ENCODE data around the gene RYR1.
"Not testable (repeated sequence)": the region's sequence is repeated elsewhere in the genome, so short reads cannot be mapped to it uniquely, and the experiment has no call there.

The RYR1 gene

GRCh38 chr19:38544569-38545315, 111.3 kb downstream of the RYR1 start:
- DNase-seq, result no peak

- DNase-seq, result no peak
Observed at GRCh38 chr19:38545596-38545995, 112.1 kb downstream of the RYR1 start.

GRCh38 chr19:38547421-38547820, 113.9 kb downstream of the RYR1 start:
- DNase-seq, result no peak

GRCh38 chr19:38549061-38549460, 115.6 kb downstream of the RYR1 start:
- no peak for DNase-seq

DNA sequence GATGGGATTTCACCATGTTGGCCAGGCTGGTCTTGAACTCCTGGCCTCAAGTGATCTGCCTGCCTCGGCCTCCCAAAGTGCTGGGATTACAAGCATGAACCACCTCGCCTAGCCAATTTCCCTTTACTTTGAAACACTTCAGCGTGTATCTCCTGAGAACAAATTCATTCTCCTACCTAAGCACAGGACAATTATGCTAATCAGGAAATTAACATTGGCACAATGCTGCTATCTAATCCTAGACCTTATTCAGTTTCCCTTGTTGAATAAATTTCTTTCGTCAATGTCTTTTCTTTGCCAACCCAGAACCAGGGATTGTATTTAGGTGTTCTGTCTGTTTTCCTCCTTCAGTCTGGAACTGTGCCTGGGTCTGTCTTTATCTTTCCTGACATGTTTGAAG, 116.5 kb downstream of the RYR1 start:
- no peak for DNase-seq

DNA sequence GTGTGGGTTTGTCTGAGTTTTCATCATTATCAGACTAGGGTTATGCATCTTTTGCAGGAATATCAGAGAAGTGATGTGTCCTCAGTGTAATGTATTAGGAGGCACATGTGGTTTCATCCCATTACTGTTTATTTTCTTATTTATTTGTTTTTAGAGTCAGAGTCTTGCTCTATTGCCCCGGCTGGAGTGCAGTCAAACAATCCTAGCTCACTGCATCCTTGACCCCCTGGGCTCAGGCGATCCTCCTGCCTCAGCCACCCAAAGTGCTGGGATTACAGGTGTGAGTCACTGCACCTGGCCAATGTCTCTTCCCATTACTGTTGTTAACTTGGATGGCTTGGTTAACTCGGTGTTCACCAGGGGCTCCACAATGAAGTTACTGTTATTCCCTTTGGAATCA, 116.9 kb downstream of the RYR1 start:
- no peak for DNase-seq

GRCh38 chr19:38551450-38551813, 117.9 kb downstream of the RYR1 start:
- DNase-seq, result peak; percentile 73

GRCh38 chr19:38553239-38553638, 119.7 kb downstream of the RYR1 start:
- not testable (repeated sequence) for DNase-seq

GRCh38 chr19:38554676-38555141, 121.2 kb downstream of the RYR1 start:
- DNase-seq, result peak; percentile 20

DNA sequence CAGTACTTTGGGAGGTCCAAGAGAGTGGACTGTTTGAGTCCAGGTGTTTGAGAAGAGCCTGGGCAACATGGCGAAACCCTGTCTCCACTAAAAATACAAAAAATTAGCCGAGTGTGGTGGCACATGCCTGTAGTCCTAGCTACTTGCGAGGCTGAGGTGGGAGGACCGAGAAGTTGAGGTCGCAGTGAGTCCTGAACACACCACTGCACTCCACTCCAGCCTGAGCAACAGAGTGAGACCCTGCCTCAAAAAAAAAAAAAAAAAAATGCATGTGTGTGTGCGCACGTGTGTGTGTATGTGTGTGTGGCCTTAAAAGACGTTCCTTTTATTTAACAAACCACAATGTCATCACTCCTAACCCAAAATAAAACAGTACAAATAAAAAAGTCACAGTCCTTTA, 121.7 kb downstream of the RYR1 start:
- no peak for DNase-seq

DNA sequence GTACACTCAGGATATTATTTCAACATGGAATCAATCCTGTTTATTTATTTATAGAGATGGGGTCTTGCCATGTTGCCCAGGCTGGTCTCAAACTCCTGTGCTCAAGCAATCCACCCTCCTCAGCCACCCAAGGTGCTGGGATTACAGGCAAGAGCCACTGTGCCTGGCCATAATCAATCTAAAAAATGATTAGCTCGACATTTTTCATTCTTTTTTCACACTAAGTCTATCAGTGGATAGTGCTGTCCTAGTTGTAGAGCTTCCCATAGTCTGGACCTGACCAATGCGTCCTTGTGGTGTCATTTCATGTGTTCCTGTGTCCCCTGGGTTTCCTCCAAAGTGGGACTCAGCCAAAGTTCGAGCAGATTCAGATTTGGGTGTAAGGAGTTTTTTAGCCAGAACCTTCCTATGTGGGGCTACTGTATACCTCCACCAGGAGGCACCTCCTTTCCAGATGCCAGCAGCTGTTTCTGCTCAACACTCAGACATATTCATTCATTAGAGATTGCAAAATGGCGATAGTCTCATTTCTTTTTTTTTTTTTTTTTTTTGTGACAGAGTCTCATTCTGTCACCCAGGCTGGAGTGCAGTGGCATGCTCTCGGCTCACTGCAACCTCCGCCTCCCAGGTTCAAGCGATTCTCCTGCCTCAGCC, 123.2 kb downstream of the RYR1 start:
- DNase-seq, result no peak

GRCh38 chr19:38557205-38557799, 123.8 kb downstream of the RYR1 start:
- peak; percentile 48 for DNase-seq

GRCh38 chr19:38558933-38559332, 125.4 kb downstream of the RYR1 start:
- DNase-seq, result not testable (repeated sequence)

DNA sequence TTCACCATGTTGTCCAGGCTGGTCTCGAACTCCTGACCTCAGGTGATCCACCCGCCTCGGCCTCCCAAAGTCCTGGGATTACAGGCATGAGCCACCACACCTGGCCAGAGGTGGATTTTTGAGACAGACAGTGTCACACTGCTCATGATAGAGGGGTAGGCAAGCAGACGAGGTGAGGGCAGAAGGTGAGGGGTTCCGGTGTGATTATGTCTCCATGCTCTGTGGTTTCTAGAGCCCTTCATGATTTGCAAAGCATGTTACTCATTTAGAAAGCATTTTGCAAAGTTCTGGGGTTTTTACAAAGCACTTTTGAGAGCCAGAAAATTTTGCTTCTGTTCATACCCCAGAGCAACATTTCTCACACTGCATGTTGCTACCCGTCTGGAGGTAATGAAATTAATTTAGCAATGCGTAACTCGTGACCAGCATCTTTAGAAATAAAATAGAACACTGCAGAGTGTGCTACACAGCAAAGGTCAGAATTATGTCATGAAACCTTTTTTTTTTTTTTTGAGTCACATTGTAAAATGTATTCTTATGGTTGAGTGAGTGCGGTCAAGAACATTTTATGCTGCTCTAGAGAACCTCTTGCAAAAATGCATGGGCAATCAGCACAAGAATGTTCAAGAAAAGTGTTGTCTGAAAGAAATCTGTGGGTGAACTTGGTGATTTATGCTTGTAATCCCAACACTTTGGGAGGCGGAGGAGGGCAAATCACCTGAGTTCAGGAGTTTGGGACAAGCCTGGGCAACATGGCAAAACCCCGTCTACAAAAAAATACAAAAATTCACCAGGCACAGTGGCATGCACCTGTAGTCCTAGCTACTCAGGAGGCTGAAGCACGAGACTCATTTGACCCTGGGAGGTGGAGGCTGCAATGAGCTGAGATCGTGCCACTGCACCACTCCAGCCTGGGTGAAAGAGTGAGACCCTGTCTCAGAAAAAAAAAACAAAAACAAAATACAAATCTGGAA, 126.2 kb downstream of the RYR1 start:
- peak; percentile 55 for DNase-seq

GRCh38 chr19:38561053-38561606, 127.6 kb downstream of the RYR1 start:
- DNase-seq, result no peak

DNA sequence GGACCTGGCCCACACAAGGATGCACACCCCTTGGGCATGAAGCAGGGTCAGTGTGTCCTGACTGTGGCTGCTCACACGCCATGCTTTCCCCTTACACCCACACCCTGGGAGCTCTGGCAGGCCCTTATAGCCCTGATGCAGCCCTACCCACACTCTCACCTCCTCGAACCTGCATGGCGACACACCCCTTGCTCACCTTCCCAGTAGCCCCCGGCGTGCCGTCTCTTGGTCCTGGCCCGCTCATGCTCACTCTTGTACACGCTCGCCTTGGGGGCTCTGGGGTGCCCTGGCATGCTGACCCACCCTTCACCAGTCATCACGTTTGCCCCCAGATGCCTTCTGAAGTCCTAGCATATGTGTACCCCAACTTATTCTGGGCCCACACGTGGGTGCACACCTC, 128.2 kb downstream of the RYR1 start:
- no peak for DNase-seq

- DNase-seq, result no peak
Observed at GRCh38 chr19:38562096-38562495, 128.6 kb downstream of the RYR1 start.

DNA sequence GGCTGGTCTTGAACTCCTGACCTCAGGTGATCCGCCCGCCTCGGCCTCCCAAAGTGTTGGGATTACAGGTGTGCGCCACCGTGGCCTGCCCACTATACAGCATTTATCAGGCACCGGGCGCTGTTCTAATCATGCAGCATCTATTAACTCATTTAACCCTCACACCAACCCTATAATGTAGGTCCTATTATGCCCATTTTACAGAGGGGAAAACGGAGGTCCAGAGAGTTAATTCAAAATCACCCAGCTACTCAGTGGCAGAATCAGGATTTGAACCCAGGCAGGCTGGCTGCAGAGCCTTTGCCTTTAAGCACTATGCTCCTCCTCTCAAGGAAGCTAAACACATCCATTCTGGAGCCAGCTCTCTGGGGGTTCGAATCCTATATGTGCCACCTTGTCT, 130.0 kb downstream of the RYR1 start:
- DNase-seq, result no peak

- peak; percentile 24 for DNase-seq
Observed at GRCh38 chr19:38564981-38565690, 131.6 kb downstream of the RYR1 start.

DNA sequence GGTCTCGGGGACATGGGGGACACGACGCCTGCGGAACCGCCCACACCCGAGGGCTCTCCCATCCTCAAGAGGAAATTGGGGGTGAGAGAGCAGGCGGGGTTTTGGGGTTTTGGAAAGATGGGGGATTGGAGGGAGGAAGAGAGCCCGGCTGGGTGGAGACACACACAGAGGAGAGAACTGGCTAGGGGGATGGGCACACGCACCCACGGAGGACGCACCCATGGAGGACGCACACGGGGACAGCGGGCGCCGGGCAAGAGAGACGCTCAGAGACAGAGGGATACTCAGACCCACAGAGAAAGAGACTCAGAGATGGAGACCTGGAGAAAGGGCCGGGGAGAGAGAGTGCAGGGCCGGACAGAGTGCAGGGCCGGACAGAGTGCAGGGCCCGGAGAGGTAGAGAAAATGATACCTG, 132.2 kb downstream of the RYR1 start:
- DNase-seq, result no peak

GRCh38 chr19:38569368-38569983, 136.0 kb downstream of the RYR1 start:
- DNase-seq, result no peak
